Omental fat pad (tissue), 4 donors: ENCODE measurements around the gene MYO9A. TPM values are rescaled to one million over a fixed set of nuclear protein-coding genes. Genes with fewer than 3 reads are reported as not detected.

Source experiments
- ATAC-seq: fragments of 150-250 bp; one replicate; pipeline ENCODE4 v1.9.1; 2016; ENCODE audit warnings: mild to moderate bottlenecking, moderate library complexity; ENCODE audit not compliant: low FRiP score
- DNase-seq: peaks from one replicate; pipeline ENCODE4 v3.0.0-alpha.2; 2019; ENCODE audit warnings: low spot score
- CTCF ChIP-seq, 3 donors: fragments of 450-650 bp; IDR thresholded peaks; one replicate each; pipeline ENCODE4 v1.5.1; 2016 to 2017; ENCODE audit warnings: antibody characterized with exemption in 3 of 3, mild to moderate bottlenecking in 3 of 3, moderate library complexity in 2 of 3
- small RNA-seq: library from RNA; depleted of rRNA; stranded (forward); fragments of <200 nt; gene quantifications from one replicate; pipeline ENCODE3, GENCODE V24; 2016
- total RNA-seq, 4 donors: library from RNA; depleted of rRNA; stranded (reverse); fragments of >200 nt; gene quantifications; one replicate each; pipeline ENCODE4 v1.1.0, GENCODE V29; 2016

Gene MYO9A
- total RNA-seq, 4 donors from 2014 or later: 31.6 to 82.9 (median 48.7) TPM

- DNase-seq (no peak), ATAC-seq (no peak)
- no peak for TF ChIP-seq CTCF (IDR thresholded peaks at IDR 0.05)
Measured at GRCh38 chr15:71776304-71776703, 341.6 kb downstream of the MYO9A start.

- DNase-seq (no peak), ATAC-seq (no peak)
- TF ChIP-seq CTCF (IDR thresholded peaks at IDR 0.05): no peak
Measured at GRCh38 chr15:71775856-71776255, 342.1 kb downstream of the MYO9A start.

DNA sequence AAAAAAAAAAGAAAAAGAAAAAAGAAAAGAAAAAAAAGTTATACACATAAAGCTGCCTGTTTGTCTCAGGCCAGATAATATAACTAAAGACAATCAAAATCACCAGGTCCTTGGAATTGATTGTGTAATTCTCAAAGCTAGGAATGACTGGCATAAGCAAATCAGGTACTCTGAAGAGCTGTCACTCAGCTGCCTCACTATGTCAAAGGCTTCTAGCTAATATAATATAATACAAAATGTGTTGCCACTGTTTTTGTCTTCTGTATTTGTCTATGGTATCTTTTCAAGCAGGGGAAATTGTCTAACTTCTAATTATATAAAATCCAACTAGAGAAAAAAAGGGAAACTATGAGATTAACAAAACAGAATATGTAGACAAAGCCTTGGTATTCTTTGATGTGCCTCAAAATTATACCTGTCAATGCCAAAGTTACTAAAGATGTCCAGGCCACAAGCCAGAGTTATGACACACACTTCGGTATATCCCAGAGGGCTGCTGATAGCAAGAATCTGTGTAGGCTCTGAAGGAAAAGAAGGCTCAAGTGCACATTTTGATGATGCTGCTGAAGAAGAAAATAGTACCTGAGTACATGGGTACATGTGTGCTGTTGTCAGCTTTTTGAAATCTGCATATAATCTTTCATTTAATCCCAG is 344.6 kb downstream of the MYO9A start:
- ATAC-seq (no peak), DNase-seq (no peak)
- TF ChIP-seq CTCF (IDR thresholded peaks at IDR 0.05): no peak

Small RNA genes lying within 50 kb of the gene (small RNA-seq; reads per million reads assigned to genes)
- gene RNA5SP399 (not detected), gene RNU2-65P (not detected)

Other genes starting within 250 kb of the MYO9A start
- gene SENP8, start 253 bp upstream of the MYO9A start, total RNA-seq: 1 to 10 TPM in 3 of 4 donors, under 1 TPM in 1; 0.63 to 2.0 (median 1.0) TPM
- under 1 TPM in 3 of 4 donors, not detected in 1; 0.19 to 0.46 (median 0.24) TPM for gene GRAMD2A, start 79.6 kb upstream of the MYO9A start, total RNA-seq
- gene PKM, start 113.0 kb upstream of the MYO9A start, total RNA-seq: 100 to 1,000 TPM; 200 to 534 (median 205) TPM
- 10 to 100 TPM; 52.4 to 65.7 (median 59.4) TPM for gene PARP6, start 154.4 kb upstream of the MYO9A start, total RNA-seq
- 1 to 10 TPM; 1.3 to 4.9 (median 1.9) TPM for gene CELF6, start 202.0 kb upstream of the MYO9A start, total RNA-seq